HFFc6 (cell line): ENCODE results near the gene TSC2. TPM values are rescaled to one million over a fixed set of nuclear protein-coding genes. Genes with fewer than 3 reads are reported as not detected.

Experiments
- DNase-seq: peaks from one replicate; pipeline ENCODE4 v3.0.0-alpha.2; 2018
- H3K27ac Mint-ChIP-seq: 2 replicates; pipeline ENCODE4 v1.8.0; 2020; ENCODE audit warnings: mild to moderate bottlenecking, mixed read lengths
- H3K27me3 Mint-ChIP-seq: 2 replicates; pipeline ENCODE4 v1.8.0; 2021; ENCODE audit warnings: mild to moderate bottlenecking, moderate library complexity, mixed read lengths; ENCODE audit not compliant: insufficient read depth
- H3K36me3 Mint-ChIP-seq: 2 replicates; pipeline ENCODE4 v1.8.0; 2021; ENCODE audit warnings: low read depth, mixed read lengths
- H3K4me1 Mint-ChIP-seq: 2 replicates; pipeline ENCODE4 v1.8.0; 2020; ENCODE audit warnings: low read depth, mixed read lengths
- H3K4me3 Mint-ChIP-seq: 2 replicates; pipeline ENCODE4 v1.8.0; 2020; ENCODE audit warnings: mild to moderate bottlenecking, moderate library complexity, mixed read lengths
- H3K9me3 Mint-ChIP-seq: 2 replicates; pipeline ENCODE4 v1.8.0; 2020; ENCODE audit warnings: mild to moderate bottlenecking, mixed read lengths
- total RNA-seq, 6 experiments: library from RNA; stranded (reverse); fragmentation: NEBNext Ultra II Directional; extraction: Animal tissue kit (Norgen Biotek cat#: 25700); gene quantifications; 2 replicates in 1 of 6; 3 replicates in 5 of 6; pipeline ENCODE4 v1.2.3, GENCODE V29; 2021
- TF ChIP-seq, protein P1 (sequence below): fragments of 200-600 bp; sonication (generic); IDR thresholded peaks from 2 replicates; pipeline ENCODE4 v1.5.0; 2021; ENCODE audit warnings: antibody characterized with exemption, mild to moderate bottlenecking

The TSC2 gene
- total RNA-seq, 6 experiments from 2014 or later = 72.0 to 88.3 (median 83.2) TPM

DNA sequence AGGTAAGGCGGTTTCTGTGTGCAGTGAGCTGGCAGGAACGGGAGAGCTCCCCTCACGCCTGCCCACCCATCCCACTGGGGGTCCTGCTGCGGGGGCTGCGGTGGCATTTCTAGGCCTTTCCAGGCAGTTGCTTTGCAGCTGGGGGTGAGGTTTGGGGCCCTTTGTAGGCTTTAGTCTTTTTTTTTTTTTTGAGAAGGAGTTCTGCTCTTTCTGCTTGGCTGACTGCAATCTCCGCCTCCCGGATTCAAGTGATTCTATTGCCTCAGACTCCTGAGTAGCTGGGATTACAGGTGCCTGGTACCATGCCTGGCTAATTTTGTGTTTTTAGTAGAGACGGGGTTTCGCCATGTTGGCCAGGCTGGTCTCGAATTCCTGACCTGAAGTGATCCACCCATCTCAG is 11.1 kb downstream of the TSC2 start:
- Mint-ChIP-seq H3K9me3 (no peaks in the 10 kb centered on the region), H3K36me3 (no peaks in the 10 kb centered on the region), H3K4me1 (no peaks in the 10 kb centered on the region), H3K27ac (no peak overlapping the region), H3K27me3 (no peaks in the 10 kb centered on the region; the same call in 1 of the 2 replicates), H3K4me3 (no peak overlapping the region)
- TF ChIP-seq, protein P1, sequence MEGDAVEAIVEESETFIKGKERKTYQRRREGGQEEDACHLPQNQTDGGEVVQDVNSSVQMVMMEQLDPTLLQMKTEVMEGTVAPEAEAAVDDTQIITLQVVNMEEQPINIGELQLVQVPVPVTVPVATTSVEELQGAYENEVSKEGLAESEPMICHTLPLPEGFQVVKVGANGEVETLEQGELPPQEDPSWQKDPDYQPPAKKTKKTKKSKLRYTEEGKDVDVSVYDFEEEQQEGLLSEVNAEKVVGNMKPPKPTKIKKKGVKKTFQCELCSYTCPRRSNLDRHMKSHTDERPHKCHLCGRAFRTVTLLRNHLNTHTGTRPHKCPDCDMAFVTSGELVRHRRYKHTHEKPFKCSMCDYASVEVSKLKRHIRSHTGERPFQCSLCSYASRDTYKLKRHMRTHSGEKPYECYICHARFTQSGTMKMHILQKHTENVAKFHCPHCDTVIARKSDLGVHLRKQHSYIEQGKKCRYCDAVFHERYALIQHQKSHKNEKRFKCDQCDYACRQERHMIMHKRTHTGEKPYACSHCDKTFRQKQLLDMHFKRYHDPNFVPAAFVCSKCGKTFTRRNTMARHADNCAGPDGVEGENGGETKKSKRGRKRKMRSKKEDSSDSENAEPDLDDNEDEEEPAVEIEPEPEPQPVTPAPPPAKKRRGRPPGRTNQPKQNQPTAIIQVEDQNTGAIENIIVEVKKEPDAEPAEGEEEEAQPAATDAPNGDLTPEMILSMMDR = no peak
- DNase-seq = no peak

GRCh38 chr16:2060346-2060745 is 12.6 kb downstream of the TSC2 start:
- Mint-ChIP-seq H3K9me3 (no peaks in the 10 kb centered on the region), H3K4me3 (no peak overlapping the region), H3K36me3 (no peaks in the 10 kb centered on the region; the same call in 1 of the 2 replicates), H3K27ac (no peak overlapping the region), H3K27me3 (no peaks in the 10 kb centered on the region; the same call in 1 of the 2 replicates), H3K4me1 (no peaks in the 10 kb centered on the region)
- TF ChIP-seq, protein P1 = no peak
- DNase-seq = no peak

DNA sequence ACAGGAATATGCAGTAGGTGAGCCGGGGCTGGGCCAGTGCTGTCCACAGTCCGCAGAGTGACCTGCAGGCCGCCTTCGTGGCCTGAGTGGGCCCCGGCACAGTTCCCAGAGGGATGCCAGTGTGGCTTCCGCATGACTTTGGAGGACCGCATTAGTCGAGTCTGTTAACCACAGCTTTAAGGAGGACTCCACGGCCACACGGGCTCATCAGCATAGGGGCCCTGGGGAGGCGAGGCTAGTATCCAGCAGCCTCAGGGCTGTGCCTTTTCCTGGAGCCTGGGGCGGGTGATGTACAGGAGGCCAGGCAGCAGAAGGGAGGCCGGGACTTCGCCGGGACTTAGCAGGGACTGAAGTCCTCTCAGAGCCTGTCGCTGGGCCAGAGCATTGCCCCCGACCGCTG is 13.2 kb downstream of the TSC2 start:
- Mint-ChIP-seq H3K36me3 (no peaks in the 10 kb centered on the region; the same call in 1 of the 2 replicates), H3K4me3 (no peak overlapping the region), H3K27me3 (no peaks in the 10 kb centered on the region; the same call in 1 of the 2 replicates), H3K27ac (no peak overlapping the region), H3K9me3 (no peaks in the 10 kb centered on the region), H3K4me1 (no peaks in the 10 kb centered on the region)
- no peak for DNase-seq
- TF ChIP-seq, protein P1 = no peak

DNA sequence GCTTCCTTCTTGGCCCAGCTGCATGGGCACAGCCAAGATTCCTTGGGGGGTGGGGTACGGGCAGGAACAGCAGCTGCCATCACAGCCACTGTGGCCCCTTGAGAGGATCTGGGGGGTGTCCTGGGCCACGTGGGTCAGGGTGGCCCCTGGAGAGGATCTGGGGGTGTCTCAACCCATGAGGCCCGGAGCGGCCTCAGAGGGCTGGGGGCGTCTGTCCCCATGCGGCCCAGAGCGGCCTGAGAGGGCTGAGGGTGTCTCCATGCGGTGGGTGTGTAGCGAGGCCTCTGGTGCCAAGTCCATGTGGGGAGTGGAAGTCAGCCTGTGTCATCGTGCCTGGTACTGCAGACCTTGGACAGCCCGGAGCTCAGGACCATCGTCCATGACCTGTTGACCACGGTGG is 13.7 kb downstream of the TSC2 start:
- peaks cover 1% of the 10 kb centered on the region for H3K27me3 Mint-ChIP-seq

GRCh38 chr16:2062801-2063200 is 15.0 kb downstream of the TSC2 start:
- H3K9me3 Mint-ChIP-seq = no peaks in the 10 kb centered on the region
- H3K4me3 Mint-ChIP-seq = no peak overlapping the region
- no peaks in the 10 kb centered on the region for H3K4me1 Mint-ChIP-seq
- H3K36me3 Mint-ChIP-seq = peaks cover 2% of the 10 kb centered on the region; the same call in 1 of the 2 replicates
- no peak overlapping the region for H3K27ac Mint-ChIP-seq
- TF ChIP-seq, protein P1 = no peak
- H3K27me3 Mint-ChIP-seq = peaks cover 3% of the 10 kb centered on the region
- DNase-seq = no peak

More for the DNA sequence above, 13.7 kb downstream of the TSC2 start:
- Mint-ChIP-seq H3K27ac (no peak overlapping the region), H3K9me3 (no peaks in the 10 kb centered on the region), H3K4me1 (no peaks in the 10 kb centered on the region), H3K36me3 (no peaks in the 10 kb centered on the region; the same call in 1 of the 2 replicates), H3K4me3 (no peak overlapping the region)
- TF ChIP-seq, protein P1 = no peak
- DNase-seq = no peak

GRCh38 chr16:2063861-2064260 is 16.1 kb downstream of the TSC2 start:
- Mint-ChIP-seq H3K4me1 (no peaks in the 10 kb centered on the region), H3K36me3 (peaks cover 12% of the 10 kb centered on the region), H3K27ac (no peak overlapping the region), H3K4me3 (no peak overlapping the region), H3K27me3 (peaks cover 3% of the 10 kb centered on the region), H3K9me3 (no peaks in the 10 kb centered on the region)
- no peak for DNase-seq
- TF ChIP-seq, protein P1 = no peak
